GM12875 (cell line): ENCODE results near the gene VTI1A.

Experiments used
- H3K4me3 ChIP-seq: one replicate; pipeline ENCODE4 v1.5.1; 2011; ENCODE audit warnings: low read depth, low read length, control low read depth
- CTCF ChIP-seq: IDR thresholded peaks from 2 replicates; pipeline ENCODE4 v1.5.1; 2011; ENCODE audit warnings: low read depth, mild to moderate bottlenecking, control low read depth, inconsistent platforms, low read length, moderate library complexity, borderline replicate concordance; ENCODE audit not compliant: insufficient read depth

The VTI1A gene

GRCh38 chr10:112669989-112670388 lies 223.0 kb downstream of the VTI1A start:
- TF ChIP-seq CTCF, result no peak
- H3K4me3 ChIP-seq, result no peak overlapping the region

- TF ChIP-seq CTCF, result no peak
- H3K4me3 ChIP-seq, result no peak overlapping the region
Measured at GRCh38 chr10:112671743-112672142, 224.7 kb downstream of the VTI1A start.

- no peak for TF ChIP-seq CTCF
- H3K4me3 ChIP-seq, result no peak overlapping the region
Measured at GRCh38 chr10:112672706-112673105, 225.7 kb downstream of the VTI1A start.

GRCh38 chr10:112675560-112676083 lies 228.6 kb downstream of the VTI1A start:
- TF ChIP-seq CTCF, result no peak
- no peak overlapping the region for H3K4me3 ChIP-seq

DNA sequence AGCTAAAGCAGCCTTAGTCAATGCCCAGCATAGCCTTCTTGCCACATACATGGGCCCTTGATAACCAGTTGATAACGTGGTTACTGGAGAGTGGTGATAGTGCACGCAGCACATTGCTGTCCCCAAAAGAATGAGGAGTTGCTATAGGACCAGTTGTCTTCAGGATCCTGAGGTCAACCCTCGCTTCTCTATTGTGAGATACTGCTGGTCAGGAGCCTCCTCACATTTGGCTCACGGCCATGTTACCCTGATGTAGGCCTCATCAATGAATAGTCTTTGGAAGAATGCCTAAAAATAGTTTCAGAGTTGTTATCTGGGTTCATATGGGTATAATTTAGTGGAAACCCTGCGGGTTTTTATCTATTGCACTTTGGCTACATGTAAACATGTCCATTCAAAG lies 230.7 kb downstream of the VTI1A start:
- TF ChIP-seq CTCF, result no peak
- no peak overlapping the region for H3K4me3 ChIP-seq

- TF ChIP-seq CTCF, result no peak
- H3K4me3 ChIP-seq, result no peak overlapping the region
Measured at GRCh38 chr10:112678581-112678980, 231.6 kb downstream of the VTI1A start.

DNA sequence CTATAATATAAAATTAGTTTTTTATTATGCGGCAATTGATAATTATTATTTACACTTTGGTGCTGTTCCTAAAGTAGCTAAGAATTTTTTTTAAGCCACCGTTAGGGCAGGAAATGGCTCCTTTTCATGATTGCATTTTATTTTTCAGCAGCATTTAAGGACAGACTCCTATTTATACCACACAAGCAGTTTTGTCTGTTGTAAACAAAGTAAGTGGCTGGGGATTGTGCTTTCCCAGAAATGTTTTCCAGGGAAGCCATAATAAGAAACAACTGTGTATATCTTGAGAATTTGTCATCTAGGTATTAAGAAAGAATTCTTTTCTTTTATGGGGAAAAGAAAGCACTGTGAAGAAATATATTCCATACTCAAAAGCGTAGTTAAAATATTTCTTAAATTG lies 232.0 kb downstream of the VTI1A start:
- TF ChIP-seq CTCF, result no peak
- H3K4me3 ChIP-seq, result no peak overlapping the region
